SK-N-SH (cell line): ENCODE measurements around the gene TFAP2C. TPM values are rescaled to one million over a fixed set of nuclear protein-coding genes. Genes with fewer than 3 reads are reported as not detected.

ENCODE experiments used
- CTCF ChIA-PET: fragments of 300-600, 350-600 bp; formaldehyde crosslinking; extraction: SDS; loops from one replicate; lab custom pipeline; 2021; lab: Yijun Ruan, JAX
- POLR2A ChIA-PET: fragments of 350-600 bp; sonication (Branson Sonifier 250); formaldehyde crosslinking; extraction: SDS; loops from one replicate; lab custom pipeline; 2020; ENCODE audit warnings: antibody characterized with exemption, inconsistent platforms; lab: Yijun Ruan, JAX
- DNase-seq: peaks from one replicate; pipeline ENCODE4 v3.0.0; 2012
- H2AFZ ChIP-seq: fragments of 200-600 bp; sonication (generic); 2 replicates; pipeline ENCODE4 v1.8.1; 2016; ENCODE audit warnings: antibody characterized with exemption, mild to moderate bottlenecking, low read depth
- H3F3A ChIP-seq: fragments of 200-600 bp; sonication (generic); replicated peaks from 2 replicates; pipeline ENCODE3; 2016; ENCODE audit warnings: antibody characterized with exemption, mild to moderate bottlenecking; ENCODE audit not compliant: insufficient read depth
- H3K27ac ChIP-seq, 2 experiments: fragments of 200-500 bp in 1 of 2; fragments of 200-600 bp in 1 of 2; sonication (Bioruptor generic) in 1 of 2; sonication (generic), shearing (Covaris generic) in 1 of 2; 2 replicates each; pipeline versions ENCODE4 v1.5.1 to v1.6.1; 2014 to 2016; ENCODE audit warnings: low read depth in 2 of 2, inconsistent platforms in 1 of 2, low read length in 1 of 2, mild to moderate bottlenecking in 1 of 2, mixed read lengths in 1 of 2
- H3K27me3 ChIP-seq: fragments of 200-600 bp; sonication (generic), shearing (Covaris generic); 2 replicates; pipeline ENCODE4 v1.6.1; 2016; ENCODE audit warnings: mixed run types; ENCODE audit not compliant: insufficient read depth
- H3K36me3 ChIP-seq, 2 experiments: fragments of 200-500 bp in 1 of 2; fragments of 200-600 bp in 1 of 2; sonication (Bioruptor generic) in 1 of 2; sonication (generic) in 1 of 2; replicated peaks in 1 of 2; 2 replicates each; pipeline versions ENCODE3 to v1.5.1; 2014 to 2016; ENCODE audit warnings: low read length in 1 of 2, mild to moderate bottlenecking in 1 of 2; ENCODE audit not compliant: insufficient read depth in 2 of 2, control insufficient read depth in 1 of 2
- H3K4me1 ChIP-seq, 2 experiments: fragments of 200-500 bp in 1 of 2; fragments of 200-600 bp in 1 of 2; sonication (Bioruptor generic) in 1 of 2; sonication (generic), shearing (Covaris generic) in 1 of 2; 2 replicates each; pipeline versions ENCODE4 v1.5.1 to v1.6.1; 2014 to 2016; ENCODE audit warnings: low read depth in 1 of 2, low read length in 1 of 2, mixed run types in 1 of 2; ENCODE audit not compliant: insufficient read depth in 2 of 2, control insufficient read depth in 1 of 2
- H3K4me2 ChIP-seq: fragments of 200-600 bp; sonication (generic), shearing (Covaris generic); 2 replicates; pipeline ENCODE4 v1.6.1; 2017; ENCODE audit warnings: mixed run types
- H3K4me3 ChIP-seq, 2 experiments: fragments of 200-500 bp in 1 of 2; fragments of 200-600 bp in 1 of 2; sonication (Bioruptor generic) in 1 of 2; sonication (generic), shearing (Covaris generic) in 1 of 2; 2 replicates each; pipeline versions ENCODE4 v1.5.1 to v1.8.1; 2014 to 2016; ENCODE audit warnings: low read depth in 2 of 2, inconsistent platforms in 1 of 2, low read length in 1 of 2, mild to moderate bottlenecking in 1 of 2, mixed read lengths in 1 of 2, moderate library complexity in 1 of 2
- H3K79me2 ChIP-seq: fragments of 200-600 bp; sonication (generic); 2 replicates; pipeline ENCODE4 v1.8.1; 2017; ENCODE audit warnings: mild to moderate bottlenecking; ENCODE audit not compliant: insufficient read depth
- H3K9ac ChIP-seq: fragments of 200-600 bp; sonication (generic); 2 replicates; pipeline ENCODE4 v1.6.1; 2017; ENCODE audit warnings: mixed run types
- H3K9me2 ChIP-seq: fragments of 200-600 bp; sonication (generic); 2 replicates; pipeline ENCODE4 v1.6.1; 2017; ENCODE audit warnings: mixed run types
- H3K9me3 ChIP-seq: fragments of 200-600 bp; sonication (generic); 2 replicates; pipeline ENCODE4 v1.6.1; 2017; ENCODE audit warnings: mixed run types, mild to moderate bottlenecking, moderate library complexity
- H4K20me1 ChIP-seq: fragments of 200-600 bp; sonication (generic); 2 replicates; pipeline ENCODE4 v1.6.1; 2017; ENCODE audit warnings: mild to moderate bottlenecking, mixed run types; ENCODE audit not compliant: insufficient read depth
- CHD2 ChIP-seq: fragments of 150-350 bp; IDR thresholded peaks from 2 replicates; pipeline ENCODE4 v1.6.1; 2018; ENCODE audit warnings: low read length; ENCODE audit not compliant: partially characterized antibody
- EZH2phosphoT487 ChIP-seq: fragments of 200-600 bp; sonication (generic); IDR thresholded peaks from 2 replicates; pipeline ENCODE4 v1.6.1; 2017; ENCODE audit warnings: low read depth, mixed run types, mild to moderate bottlenecking, antibody characterized with exemption, moderate library complexity, borderline replicate concordance
- GATA2 ChIP-seq: sonication (generic); formaldehyde crosslinking; IDR thresholded peaks from 2 replicates; pipeline ENCODE4 v1.5.0; 2020; ENCODE audit warnings: mild to moderate bottlenecking, missing genetic modification reagents
- MEF2A ChIP-seq: IDR thresholded peaks from 2 replicates; pipeline ENCODE4 v1.4.0; 2012; ENCODE audit warnings: low read depth, borderline replicate concordance
- MXI1 ChIP-seq: IDR thresholded peaks from 2 replicates; pipeline ENCODE4 v1.6.1; 2012; ENCODE audit warnings: mild to moderate bottlenecking, low read depth, low read length, improper control_type of control experiment
- NRF1 ChIP-seq: IDR thresholded peaks from 2 replicates; pipeline ENCODE4 v1.6.1; 2012; ENCODE audit warnings: low read depth, mild to moderate bottlenecking, low read length
- RAD21 ChIP-seq: IDR thresholded peaks from 2 replicates; pipeline ENCODE4 v1.6.1; 2012; ENCODE audit warnings: mild to moderate bottlenecking, low read length
- RCOR1 ChIP-seq: fragments of 150-350 bp; IDR thresholded peaks from 2 replicates; pipeline ENCODE4 v1.6.1; 2017; ENCODE audit warnings: antibody characterized with exemption, low read length
- RFX5 ChIP-seq: IDR thresholded peaks from 2 replicates; pipeline ENCODE4 v1.6.1; 2012; ENCODE audit warnings: mild to moderate bottlenecking, improper control_type of control experiment, low read length
- RXRA ChIP-seq: IDR thresholded peaks from 2 replicates; pipeline ENCODE4 v1.4.0; 2012; ENCODE audit warnings: low read depth, mild to moderate bottlenecking, borderline replicate concordance
- SMC3 ChIP-seq: IDR thresholded peaks from 2 replicates; pipeline ENCODE4 v1.6.1; 2012; ENCODE audit warnings: low read depth, low read length, improper control_type of control experiment
- TEAD4 ChIP-seq: IDR thresholded peaks from 2 replicates; pipeline ENCODE4 v1.4.0; 2012; ENCODE audit warnings: mild to moderate bottlenecking, borderline replicate concordance; ENCODE audit not compliant: insufficient read depth
- USF2 ChIP-seq: fragments of 150-350 bp; IDR thresholded peaks from 2 replicates; pipeline ENCODE4 v1.6.1; 2017; ENCODE audit warnings: antibody characterized with exemption, low read length, low read depth, borderline replicate concordance
- WGBS: methylation state at CpG from one replicate; pipeline ENCODE4 v1.1.6; 2017; ENCODE audit warnings: low lambda C conversion rate; 5-methylcytosine and 5-hydroxymethylcytosine counted together
- polyA plus RNA-seq, 3 experiments: library from polyadenylated mRNA; depleted of rRNA; stranded (reverse); fragments of >200 nt; gene quantifications; 2 replicates each; pipeline ENCODE4 v1.2.3, GENCODE V29; 2012
- TF ChIP-seq, protein P1 (sequence below): IDR thresholded peaks from 2 replicates; pipeline ENCODE4 v1.6.1; 2012; ENCODE audit warnings: mild to moderate bottlenecking, low read depth, low read length, moderate library complexity
- TF ChIP-seq, protein P2 (sequence below): IDR thresholded peaks from 2 replicates; pipeline ENCODE4 v1.4.0; 2012; ENCODE audit warnings: low read depth, borderline replicate concordance
- TF ChIP-seq, protein P3 (sequence below): IDR thresholded peaks from 2 replicates; pipeline ENCODE4 v1.4.0; 2012; ENCODE audit warnings: low read depth, borderline replicate concordance
- TF ChIP-seq, protein P4 (sequence below): IDR thresholded peaks from 2 replicates; pipeline ENCODE4; 2012

Gene TFAP2C
- polyA plus RNA-seq, 1 of the 3 experiments (the other 2 are of a cell fraction), result not detected

- Histone ChIP-seq H3K9ac (no peak overlapping the region), H4K20me1 (no peaks in the 10 kb centered on the region), H3K36me3 (no peaks in the 10 kb centered on the region), H3K4me1 (no peaks in the 10 kb centered on the region), H3K9me3 (no peaks in the 10 kb centered on the region), H2AFZ (no peak overlapping the region), H3K9me2 (no peaks in the 10 kb centered on the region), H3K79me2 (no peaks in the 10 kb centered on the region), H3K27ac (no peak overlapping the region), H3K4me2 (no peak overlapping the region), H3F3A (no peaks in the 10 kb centered on the region), H3K4me3 (no peak overlapping the region), H3K27me3 (peaks cover 91% of the 10 kb centered on the region)
- DNase-seq, result peak; percentile 23
- WGBS, result 27% methylated on average over 24 of the region's 54 CpGs
- ChIA-PET POLR2A (no interaction called here), CTCF (no interaction called here)
- TF ChIP-seq TEAD4 (no peak), MEF2A (no peak), RCOR1 (no peak), RFX5 (no peak), CHD2 (no peak), SMC3 (no peak), MXI1 (no peak), RAD21 (no peak), GATA2 (CRISPR knock-in tag) (no peak), NRF1 (no peak), RXRA (no peak), EZH2phosphoT487 (no peak), USF2 (no peak)
- TF ChIP-seq, protein P1, sequence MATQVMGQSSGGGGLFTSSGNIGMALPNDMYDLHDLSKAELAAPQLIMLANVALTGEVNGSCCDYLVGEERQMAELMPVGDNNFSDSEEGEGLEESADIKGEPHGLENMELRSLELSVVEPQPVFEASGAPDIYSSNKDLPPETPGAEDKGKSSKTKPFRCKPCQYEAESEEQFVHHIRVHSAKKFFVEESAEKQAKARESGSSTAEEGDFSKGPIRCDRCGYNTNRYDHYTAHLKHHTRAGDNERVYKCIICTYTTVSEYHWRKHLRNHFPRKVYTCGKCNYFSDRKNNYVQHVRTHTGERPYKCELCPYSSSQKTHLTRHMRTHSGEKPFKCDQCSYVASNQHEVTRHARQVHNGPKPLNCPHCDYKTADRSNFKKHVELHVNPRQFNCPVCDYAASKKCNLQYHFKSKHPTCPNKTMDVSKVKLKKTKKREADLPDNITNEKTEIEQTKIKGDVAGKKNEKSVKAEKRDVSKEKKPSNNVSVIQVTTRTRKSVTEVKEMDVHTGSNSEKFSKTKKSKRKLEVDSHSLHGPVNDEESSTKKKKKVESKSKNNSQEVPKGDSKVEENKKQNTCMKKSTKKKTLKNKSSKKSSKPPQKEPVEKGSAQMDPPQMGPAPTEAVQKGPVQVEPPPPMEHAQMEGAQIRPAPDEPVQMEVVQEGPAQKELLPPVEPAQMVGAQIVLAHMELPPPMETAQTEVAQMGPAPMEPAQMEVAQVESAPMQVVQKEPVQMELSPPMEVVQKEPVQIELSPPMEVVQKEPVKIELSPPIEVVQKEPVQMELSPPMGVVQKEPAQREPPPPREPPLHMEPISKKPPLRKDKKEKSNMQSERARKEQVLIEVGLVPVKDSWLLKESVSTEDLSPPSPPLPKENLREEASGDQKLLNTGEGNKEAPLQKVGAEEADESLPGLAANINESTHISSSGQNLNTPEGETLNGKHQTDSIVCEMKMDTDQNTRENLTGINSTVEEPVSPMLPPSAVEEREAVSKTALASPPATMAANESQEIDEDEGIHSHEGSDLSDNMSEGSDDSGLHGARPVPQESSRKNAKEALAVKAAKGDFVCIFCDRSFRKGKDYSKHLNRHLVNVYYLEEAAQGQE, result no peak
- TF ChIP-seq, protein P2, sequence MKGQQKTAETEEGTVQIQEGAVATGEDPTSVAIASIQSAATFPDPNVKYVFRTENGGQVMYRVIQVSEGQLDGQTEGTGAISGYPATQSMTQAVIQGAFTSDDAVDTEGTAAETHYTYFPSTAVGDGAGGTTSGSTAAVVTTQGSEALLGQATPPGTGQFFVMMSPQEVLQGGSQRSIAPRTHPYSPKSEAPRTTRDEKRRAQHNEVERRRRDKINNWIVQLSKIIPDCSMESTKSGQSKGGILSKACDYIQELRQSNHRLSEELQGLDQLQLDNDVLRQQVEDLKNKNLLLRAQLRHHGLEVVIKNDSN, result no peak
- TF ChIP-seq, protein P3, sequence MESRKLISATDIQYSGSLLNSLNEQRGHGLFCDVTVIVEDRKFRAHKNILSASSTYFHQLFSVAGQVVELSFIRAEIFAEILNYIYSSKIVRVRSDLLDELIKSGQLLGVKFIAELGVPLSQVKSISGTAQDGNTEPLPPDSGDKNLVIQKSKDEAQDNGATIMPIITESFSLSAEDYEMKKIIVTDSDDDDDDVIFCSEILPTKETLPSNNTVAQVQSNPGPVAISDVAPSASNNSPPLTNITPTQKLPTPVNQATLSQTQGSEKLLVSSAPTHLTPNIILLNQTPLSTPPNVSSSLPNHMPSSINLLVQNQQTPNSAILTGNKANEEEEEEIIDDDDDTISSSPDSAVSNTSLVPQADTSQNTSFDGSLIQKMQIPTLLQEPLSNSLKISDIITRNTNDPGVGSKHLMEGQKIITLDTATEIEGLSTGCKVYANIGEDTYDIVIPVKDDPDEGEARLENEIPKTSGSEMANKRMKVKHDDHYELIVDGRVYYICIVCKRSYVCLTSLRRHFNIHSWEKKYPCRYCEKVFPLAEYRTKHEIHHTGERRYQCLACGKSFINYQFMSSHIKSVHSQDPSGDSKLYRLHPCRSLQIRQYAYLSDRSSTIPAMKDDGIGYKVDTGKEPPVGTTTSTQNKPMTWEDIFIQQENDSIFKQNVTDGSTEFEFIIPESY, result no peak
- TF ChIP-seq, protein P4, sequence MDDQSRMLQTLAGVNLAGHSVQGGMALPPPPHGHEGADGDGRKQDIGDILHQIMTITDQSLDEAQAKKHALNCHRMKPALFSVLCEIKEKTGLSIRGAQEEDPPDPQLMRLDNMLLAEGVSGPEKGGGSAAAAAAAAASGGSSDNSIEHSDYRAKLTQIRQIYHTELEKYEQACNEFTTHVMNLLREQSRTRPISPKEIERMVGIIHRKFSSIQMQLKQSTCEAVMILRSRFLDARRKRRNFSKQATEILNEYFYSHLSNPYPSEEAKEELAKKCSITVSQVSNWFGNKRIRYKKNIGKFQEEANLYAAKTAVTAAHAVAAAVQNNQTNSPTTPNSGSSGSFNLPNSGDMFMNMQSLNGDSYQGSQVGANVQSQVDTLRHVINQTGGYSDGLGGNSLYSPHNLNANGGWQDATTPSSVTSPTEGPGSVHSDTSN, result no peak
Observed at GRCh38 chr20:56624786-56625681, 4.1 kb upstream of the TFAP2C start.
